Sigmoid colon (tissue), 4 donors: ENCODE measurements around the gene MIEN1.

ENCODE experiments used
- EP300 ChIP-seq, 4 donors: sonication (generic); formaldehyde crosslinking; IDR thresholded peaks; one replicate each; pipeline ENCODE4 v1.6.1; 2017; ENCODE audit warnings: antibody characterized with exemption in 4 of 4
- POLR2A ChIP-seq, 2 donors: fragments of 450-650 bp; IDR thresholded peaks; one replicate each; pipeline ENCODE4 v1.6.1; 2016; ENCODE audit warnings: antibody characterized with exemption in 2 of 2, mild to moderate bottlenecking in 2 of 2, moderate library complexity in 2 of 2
- POLR2AphosphoS5 ChIP-seq, 4 donors: sonication (generic); formaldehyde crosslinking; IDR thresholded peaks; one replicate each; pipeline ENCODE4 v1.6.1; 2017; ENCODE audit warnings: antibody characterized with exemption in 4 of 4
- TF ChIP-seq, protein P1 (sequence below), 4 experiments: fragments of 450-650 bp in 3 of 4; fragments of 200-600 bp in 1 of 4; IDR thresholded peaks; one replicate each; pipeline ENCODE4 v1.5.1; 2016 to 2019; ENCODE audit warnings: antibody characterized with exemption in 4 of 4, mild to moderate bottlenecking in 3 of 4, moderate library complexity in 2 of 4

DNA sequence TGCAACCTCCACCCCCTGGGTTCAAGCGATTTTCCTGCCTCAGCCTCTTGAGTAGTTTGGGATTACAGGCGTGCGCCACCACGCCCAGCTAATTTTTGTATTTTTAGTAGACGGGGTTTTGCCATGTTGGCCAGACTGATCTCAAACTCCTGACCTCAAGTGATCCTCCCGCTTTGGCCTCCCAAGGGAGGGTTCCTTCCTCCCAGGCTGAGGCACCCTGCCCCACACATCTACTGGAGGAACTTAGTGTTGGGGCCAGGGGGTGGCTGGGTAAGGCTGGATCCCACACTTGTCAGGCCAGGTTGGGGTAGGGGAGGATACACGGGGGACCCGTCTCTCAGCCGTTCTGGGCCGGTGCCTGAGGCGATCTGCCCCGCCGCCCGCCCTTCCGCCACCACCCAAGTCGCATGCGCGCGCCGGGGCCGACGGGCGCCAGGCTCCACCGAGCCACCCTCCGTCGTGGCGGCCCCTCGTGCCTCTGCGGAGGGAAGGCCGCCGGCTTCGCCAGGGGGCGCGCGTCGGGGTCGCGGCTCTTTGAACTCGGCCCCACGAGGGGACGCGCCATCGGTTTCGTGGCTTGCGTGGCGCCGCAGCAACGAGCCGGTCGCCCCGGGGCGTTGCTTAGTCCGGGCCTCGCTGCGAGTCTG lies 23.3 kb upstream of the MIEN1 start:
- TF ChIP-seq, protein P1, sequence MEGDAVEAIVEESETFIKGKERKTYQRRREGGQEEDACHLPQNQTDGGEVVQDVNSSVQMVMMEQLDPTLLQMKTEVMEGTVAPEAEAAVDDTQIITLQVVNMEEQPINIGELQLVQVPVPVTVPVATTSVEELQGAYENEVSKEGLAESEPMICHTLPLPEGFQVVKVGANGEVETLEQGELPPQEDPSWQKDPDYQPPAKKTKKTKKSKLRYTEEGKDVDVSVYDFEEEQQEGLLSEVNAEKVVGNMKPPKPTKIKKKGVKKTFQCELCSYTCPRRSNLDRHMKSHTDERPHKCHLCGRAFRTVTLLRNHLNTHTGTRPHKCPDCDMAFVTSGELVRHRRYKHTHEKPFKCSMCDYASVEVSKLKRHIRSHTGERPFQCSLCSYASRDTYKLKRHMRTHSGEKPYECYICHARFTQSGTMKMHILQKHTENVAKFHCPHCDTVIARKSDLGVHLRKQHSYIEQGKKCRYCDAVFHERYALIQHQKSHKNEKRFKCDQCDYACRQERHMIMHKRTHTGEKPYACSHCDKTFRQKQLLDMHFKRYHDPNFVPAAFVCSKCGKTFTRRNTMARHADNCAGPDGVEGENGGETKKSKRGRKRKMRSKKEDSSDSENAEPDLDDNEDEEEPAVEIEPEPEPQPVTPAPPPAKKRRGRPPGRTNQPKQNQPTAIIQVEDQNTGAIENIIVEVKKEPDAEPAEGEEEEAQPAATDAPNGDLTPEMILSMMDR (IDR thresholded peaks at IDR 0.05) = no peak
- TF ChIP-seq POLR2A (IDR thresholded peaks at IDR 0.05) (no peak), EP300 (IDR thresholded peaks at IDR 0.05) (no peak), POLR2AphosphoS5 (IDR thresholded peaks at IDR 0.05) (peak in 1 of 4 donors; percentile 49)
